CD14-positive monocyte (primary cell): ENCODE results near the gene SNAP91. TPM values are rescaled to one million over a fixed set of nuclear protein-coding genes. Genes with fewer than 3 reads are reported as not detected.

Experiments used
- DNase-seq, 3 donors: peaks; one replicate each; pipeline ENCODE4 v3.0.0-alpha.2; 2011 to 2022
- H2AFZ ChIP-seq: 2 replicates; pipeline ENCODE4 v1.6.0; 2012; ENCODE audit warnings: mild to moderate bottlenecking, low read depth, low read length, inconsistent platforms; ENCODE audit not compliant: insufficient read depth, poor library complexity, severe bottlenecking
- H3K27ac ChIP-seq, 2 donors: 1 replicate in 1 of 2; 2 replicates in 1 of 2; pipeline ENCODE4 v1.5.1; 2012 to 2013; ENCODE audit warnings: low read length in 2 of 2, control low read depth in 1 of 2, inconsistent platforms in 1 of 2, low read depth in 1 of 2, mild to moderate bottlenecking in 1 of 2
- H3K27me3 ChIP-seq, 2 donors: one replicate each; pipeline versions ENCODE4 v1.6.0 to v1.6.1; 2011 to 2013; ENCODE audit warnings: low read length in 2 of 2; ENCODE audit not compliant: control insufficient read depth in 2 of 2, insufficient read depth in 2 of 2
- H3K36me3 ChIP-seq, 2 donors: replicated peaks in 1 of 2; 1 replicate in 1 of 2; 2 replicates in 1 of 2; pipeline versions ENCODE4 v1.5.1 to v1.6.1; 2012 to 2013; ENCODE audit warnings: low read length in 2 of 2, control low read depth in 1 of 2, inconsistent platforms in 1 of 2, mild to moderate bottlenecking in 1 of 2; ENCODE audit not compliant: insufficient read depth in 2 of 2, control insufficient read depth in 1 of 2
- H3K4me1 ChIP-seq, 2 donors: 1 replicate in 1 of 2; 2 replicates in 1 of 2; pipeline versions ENCODE4 v1.5.1 to v1.6.1; 2012 to 2013; ENCODE audit warnings: low read length in 2 of 2, control low read depth in 1 of 2, inconsistent platforms in 1 of 2, mild to moderate bottlenecking in 1 of 2, moderate library complexity in 1 of 2; ENCODE audit not compliant: insufficient read depth in 2 of 2, control insufficient read depth in 1 of 2
- H3K4me2 ChIP-seq: replicated peaks from 2 replicates; pipeline ENCODE3; 2012; ENCODE audit warnings: low read length, moderate library complexity, mild to moderate bottlenecking; ENCODE audit not compliant: poor library complexity, severe bottlenecking; ENCODE audit errors: extremely low read depth
- H3K4me3 ChIP-seq, 3 experiments: fragments of 200-600 bp in 1 of 3; sonication (generic) in 1 of 3; replicated peaks in 1 of 3; 1 replicate in 2 of 3; 2 replicates in 1 of 3; pipeline ENCODE4 v1.5.1; 2011 to 2013; ENCODE audit warnings: low read length in 3 of 3, mild to moderate bottlenecking in 3 of 3, control low read depth in 2 of 3, low read depth in 2 of 3, inconsistent platforms in 1 of 3, moderate library complexity in 1 of 3
- H3K79me2 ChIP-seq: 2 replicates; pipeline ENCODE4 v1.6.0; 2012; ENCODE audit warnings: mild to moderate bottlenecking, control low read depth, inconsistent platforms, low read length, moderate library complexity; ENCODE audit not compliant: insufficient read depth
- H3K9ac ChIP-seq: 2 replicates; pipeline ENCODE4 v1.6.0; 2017; ENCODE audit warnings: low read length, mild to moderate bottlenecking; ENCODE audit not compliant: insufficient read depth, poor library complexity, severe bottlenecking
- H3K9me3 ChIP-seq, 2 donors: replicated peaks in 1 of 2; 1 replicate in 1 of 2; 2 replicates in 1 of 2; pipeline versions ENCODE4 v1.5.1 to v1.6.1; 2012 to 2013; ENCODE audit warnings: low read length in 2 of 2, control low read depth in 1 of 2; ENCODE audit not compliant: control insufficient read depth in 1 of 2, insufficient read depth in 1 of 2
- H4K20me1 ChIP-seq: 2 replicates; pipeline ENCODE4 v1.6.0; 2012; ENCODE audit warnings: mild to moderate bottlenecking, low read length, control low read depth, moderate library complexity; ENCODE audit not compliant: insufficient read depth
- H3K27ac Mint-ChIP-seq, 7 donors: one replicate each; pipeline ENCODE4 v1.8.0; 2020; ENCODE audit warnings: mild to moderate bottlenecking in 7 of 7, mixed read lengths in 7 of 7, moderate library complexity in 6 of 7, inconsistent platforms in 2 of 7
- H3K27me3 Mint-ChIP-seq, 3 donors: one replicate each; pipeline ENCODE4 v1.8.0; 2021 to 2022; ENCODE audit warnings: low read depth in 3 of 3, mild to moderate bottlenecking in 3 of 3, mixed read lengths in 3 of 3, moderate library complexity in 3 of 3, inconsistent platforms in 1 of 3
- H3K36me3 Mint-ChIP-seq, 2 donors: one replicate each; pipeline ENCODE4 v1.8.0; 2020; ENCODE audit warnings: mixed read lengths in 2 of 2, inconsistent platforms in 1 of 2, mild to moderate bottlenecking in 1 of 2
- H3K4me1 Mint-ChIP-seq: one replicate; pipeline ENCODE4 v1.8.0; 2020; ENCODE audit warnings: mild to moderate bottlenecking, mixed read lengths
- H3K4me3 Mint-ChIP-seq, 2 donors: one replicate each; pipeline ENCODE4 v1.8.0; 2020; ENCODE audit warnings: mild to moderate bottlenecking in 2 of 2, mixed read lengths in 2 of 2, moderate library complexity in 1 of 2
- H3K9me3 Mint-ChIP-seq, 7 donors: one replicate each; pipeline ENCODE4 v1.8.0; 2020 to 2022; ENCODE audit warnings: mixed read lengths in 7 of 7, mild to moderate bottlenecking in 6 of 7, moderate library complexity in 6 of 7, inconsistent platforms in 2 of 7
- WGBS: methylation state at CpG from one replicate; pipeline ENCODE4 v1.1.5; 2013; ENCODE audit warnings: missing lambda C conversion rate; ENCODE audit not compliant: insufficient coverage; 5-methylcytosine and 5-hydroxymethylcytosine counted together
- intact Hi-C, 2 donors: fragments of 100-400 bp; cut with micrococcal nuclease; formaldehyde crosslinking; loops; one replicate each; pipeline versions ENCODE4 v1.15.0 to v1.15.1; 2023
- polyA plus RNA-seq, 3 donors: library from polyadenylated mRNA; depleted of rRNA in 1 of 3; unstranded in 2 of 3; stranded (reverse) in 1 of 3; fragments of 300-500 nt in 2 of 3; fragments of >200 nt in 1 of 3; fragmentation: Illumina TruSeq in 2 of 3; gene quantifications; 1 replicate in 2 of 3; 2 replicates in 1 of 3; pipeline ENCODE4 v1.2.3, GENCODE V29; 2012 to 2021
- TF ChIP-seq, protein P1 (sequence below): fragments of 200-600 bp; IDR thresholded peaks from one replicate; pipeline ENCODE4 v1.8.0; 2022; ENCODE audit warnings: antibody characterized with exemption, mild to moderate bottlenecking

Gene SNAP91
- polyA plus RNA-seq, 3 donors = not detected

DNA sequence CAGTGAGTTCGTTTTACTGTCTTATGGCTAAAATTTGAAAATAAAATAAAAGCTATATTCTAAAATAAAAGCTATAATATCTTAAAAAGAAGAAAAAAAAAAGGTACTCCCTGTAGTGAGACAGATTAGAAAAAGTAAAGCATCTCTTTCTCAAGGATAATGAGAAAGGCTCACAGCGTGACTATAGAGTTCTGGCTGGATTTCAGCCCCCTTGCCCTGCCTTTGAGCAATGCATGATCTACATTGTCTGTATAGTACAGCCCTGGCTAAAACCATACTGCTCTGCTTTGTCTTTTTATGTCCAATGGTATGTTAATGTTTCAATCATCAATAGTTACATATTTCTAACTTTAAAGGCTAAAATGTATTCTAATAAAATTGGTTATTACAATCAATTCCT, 105.3 kb downstream of the SNAP91 start:
- Mint-ChIP-seq H3K4me1 (no peaks in the 10 kb centered on the region), H3K9me3 (peaks cover 0 to 2% (median 0%) of the 10 kb centered on the region in 7 donors), H3K36me3 (no peaks in the 10 kb centered on the region), H3K4me3 (no peak overlapping the region), H3K27me3 (peaks cover 0 to 2% (median 2%) of the 10 kb centered on the region in 3 donors), H3K27ac (no peak overlapping the region)
- intact Hi-C loops = no loop called here
- H3K4me3 ChIP-seq = no peak overlapping the region
- no peak overlapping the region for H3K9ac ChIP-seq
- H3K27me3 ChIP-seq = no peaks in the 10 kb centered on the region
- no peaks in the 10 kb centered on the region for H3K36me3 ChIP-seq
- no peak overlapping the region for H2AFZ ChIP-seq
- H3K79me2 ChIP-seq = no peaks in the 10 kb centered on the region
- H3K9me3 ChIP-seq = no peaks in the 10 kb centered on the region
- no peaks in the 10 kb centered on the region for H4K20me1 ChIP-seq
- TF ChIP-seq, protein P1, sequence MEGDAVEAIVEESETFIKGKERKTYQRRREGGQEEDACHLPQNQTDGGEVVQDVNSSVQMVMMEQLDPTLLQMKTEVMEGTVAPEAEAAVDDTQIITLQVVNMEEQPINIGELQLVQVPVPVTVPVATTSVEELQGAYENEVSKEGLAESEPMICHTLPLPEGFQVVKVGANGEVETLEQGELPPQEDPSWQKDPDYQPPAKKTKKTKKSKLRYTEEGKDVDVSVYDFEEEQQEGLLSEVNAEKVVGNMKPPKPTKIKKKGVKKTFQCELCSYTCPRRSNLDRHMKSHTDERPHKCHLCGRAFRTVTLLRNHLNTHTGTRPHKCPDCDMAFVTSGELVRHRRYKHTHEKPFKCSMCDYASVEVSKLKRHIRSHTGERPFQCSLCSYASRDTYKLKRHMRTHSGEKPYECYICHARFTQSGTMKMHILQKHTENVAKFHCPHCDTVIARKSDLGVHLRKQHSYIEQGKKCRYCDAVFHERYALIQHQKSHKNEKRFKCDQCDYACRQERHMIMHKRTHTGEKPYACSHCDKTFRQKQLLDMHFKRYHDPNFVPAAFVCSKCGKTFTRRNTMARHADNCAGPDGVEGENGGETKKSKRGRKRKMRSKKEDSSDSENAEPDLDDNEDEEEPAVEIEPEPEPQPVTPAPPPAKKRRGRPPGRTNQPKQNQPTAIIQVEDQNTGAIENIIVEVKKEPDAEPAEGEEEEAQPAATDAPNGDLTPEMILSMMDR = no peak
- DNase-seq = no peak
- 100% methylated on average over 1 of the region's 2 CpGs for WGBS
- H3K4me2 ChIP-seq = no peak overlapping the region
- no peaks in the 10 kb centered on the region for H3K4me1 ChIP-seq
- no peak overlapping the region for H3K27ac ChIP-seq

DNA sequence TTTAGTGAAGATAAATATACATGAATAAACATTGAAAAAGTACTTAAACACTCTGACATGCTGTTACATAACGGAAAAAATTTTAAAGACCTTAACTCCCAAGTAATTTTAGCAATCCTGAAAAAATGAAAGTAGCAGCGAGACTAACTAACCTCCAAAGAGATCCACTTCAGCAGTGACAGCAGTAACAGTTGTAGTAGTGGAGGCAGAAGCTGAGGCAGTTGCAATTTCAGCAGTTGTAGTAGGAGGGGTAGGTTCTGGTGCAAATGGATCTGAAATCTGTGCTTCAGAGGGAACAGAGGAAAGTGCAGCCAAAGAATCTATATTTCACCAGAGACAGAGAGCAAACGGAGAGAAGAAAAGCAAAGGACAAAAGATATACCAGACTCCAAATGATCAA, 107.8 kb downstream of the SNAP91 start:
- H2AFZ ChIP-seq = no peak overlapping the region
- no peak overlapping the region for H3K4me3 Mint-ChIP-seq
- no peak overlapping the region for H3K4me3 ChIP-seq
- no peak for DNase-seq
- no peaks in the 10 kb centered on the region for H3K9me3 ChIP-seq
- H3K4me1 ChIP-seq = no peaks in the 10 kb centered on the region
- no peaks in the 10 kb centered on the region for H3K79me2 ChIP-seq
- H3K36me3 ChIP-seq = no peaks in the 10 kb centered on the region
- no peak overlapping the region for H3K4me2 ChIP-seq
- no CpG with 5 or more reads among the region's 3 CpGs for WGBS
- peaks cover 0 to 2% (median 0%) of the 10 kb centered on the region in 7 donors for H3K9me3 Mint-ChIP-seq
- intact Hi-C loops = no loop called here
- no peaks in the 10 kb centered on the region for H4K20me1 ChIP-seq
- no peak overlapping the region for H3K27ac ChIP-seq
- no peaks in the 10 kb centered on the region for H3K36me3 Mint-ChIP-seq
- TF ChIP-seq, protein P1 = no peak
- no peaks in the 10 kb centered on the region for H3K27me3 ChIP-seq
- H3K9ac ChIP-seq = no peak overlapping the region
- H3K27ac Mint-ChIP-seq = no peak overlapping the region
- no peaks in the 10 kb centered on the region for H3K4me1 Mint-ChIP-seq
- peaks cover 1 to 2% (median 2%) of the 10 kb centered on the region in 3 donors for H3K27me3 Mint-ChIP-seq
